ENCODE measurements around the gene TMEM54. TPM values are rescaled to one million over a fixed set of nuclear protein-coding genes. Genes with fewer than 3 reads are reported as not detected.

TMEM54 gene
- total and polyA plus RNA-seq, 2 donors (not counting 1 experiment from before 2014, with no cell fraction given), result 0.13 TPM; not detected in 1

DNA sequence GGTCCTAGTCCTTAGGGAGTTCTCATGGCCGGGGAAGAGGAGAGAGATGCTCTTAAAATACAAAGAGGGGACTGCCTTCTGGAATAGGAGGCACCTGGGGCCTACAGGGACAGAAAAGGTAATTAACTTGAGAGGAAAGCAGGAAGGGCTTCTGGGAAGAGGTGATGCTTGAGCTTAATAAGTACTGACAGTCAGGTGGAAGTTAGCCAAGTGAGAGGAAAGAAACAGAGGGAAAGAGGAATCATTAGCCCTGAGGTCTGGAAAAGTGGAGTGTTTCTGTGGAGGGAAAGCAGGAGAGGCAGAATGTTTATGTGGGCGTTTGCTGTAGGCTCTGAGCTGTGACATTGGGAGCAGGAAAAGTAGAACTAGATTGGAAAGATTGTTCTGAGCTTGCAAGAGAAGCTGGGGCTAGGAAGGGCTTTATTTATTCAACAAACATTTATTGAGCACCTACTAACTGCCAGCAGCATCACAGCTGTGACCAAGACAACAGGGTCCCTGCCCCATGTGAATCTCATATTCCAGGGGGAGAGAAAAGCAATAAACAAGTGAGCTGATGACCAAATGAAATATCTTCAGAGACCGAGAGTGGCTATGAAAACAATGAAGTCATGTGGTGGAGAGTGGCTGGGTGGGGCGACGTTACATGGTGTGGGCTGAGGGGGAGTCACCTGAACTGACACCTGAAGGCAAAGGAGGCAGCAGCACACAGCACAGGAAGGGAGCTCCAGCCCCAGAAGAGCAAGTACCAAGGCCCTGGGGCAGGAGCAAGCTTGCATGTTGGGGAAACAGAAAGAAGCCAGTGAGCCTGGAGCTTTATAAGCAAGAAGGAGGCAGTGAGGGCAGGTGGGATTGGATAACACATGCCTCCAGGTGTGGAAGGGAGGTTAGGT, 26.1 kb downstream of the TMEM54 start:
- Histone ChIP-seq H4K20me1 (ENCODE audit: control insufficient read depth, insufficient read depth, low read length, poor library complexity, severe bottlenecking) (peaks cover 3% of the 10 kb centered on the region), H3K4me1 (ENCODE audit: control insufficient read depth in 2 of 2, insufficient read depth in 2 of 2, low read length in 2 of 2) (peaks cover 23 to 37% of the 10 kb centered on the region in 2 donors), H3K4me2 (replicated peaks; ENCODE audit: low read depth, low read length, poor library complexity, severe bottlenecking) (no peak overlapping the region), H3K27ac (ENCODE audit: low read length in 2 of 2) (no peak overlapping the region), H2AFZ (ENCODE audit: insufficient read depth, low read depth, low read length, poor library complexity, severe bottlenecking) (no peak overlapping the region), H3K79me2 (ENCODE audit: control insufficient read depth, insufficient read depth, low read length) (no peaks in the 10 kb centered on the region), H3K9ac (ENCODE audit: low read length) (no peak overlapping the region), H3K9me3 (ENCODE audit: control extremely low read depth in 1 of 3, control insufficient read depth in 2 of 3, insufficient read depth in 1 of 3, low read length in 2 of 3) (no peaks in the 10 kb centered on the region), H3K36me3 (replicated peaks in 1 of 2; ENCODE audit: control extremely low read depth in 1 of 2, control insufficient read depth in 1 of 2, extremely low read depth in 1 of 2, insufficient read depth in 2 of 2, low read length in 1 of 2) (no peaks in the 10 kb centered on the region), H3K27me3 (replicated peaks in 1 of 4; ENCODE audit: control extremely low read depth in 1 of 4, control insufficient read depth in 3 of 4, insufficient read depth in 4 of 4, low read length in 3 of 4) (peaks cover 0 to 61% (median 19%) of the 10 kb centered on the region in 4 experiments), H3K4me3 (ENCODE audit: control extremely low read depth in 1 of 5, extremely low read depth in 1 of 5, insufficient read depth in 1 of 5, low read depth in 2 of 5, low read length in 4 of 5) (no peak overlapping the region)
- DNase-seq (peak; percentile 15), ATAC-seq (ENCODE audit: low read depth) (no peak)
- peaks cover 32% of the 10 kb centered on the region for H3K4me1 Mint-ChIP-seq
- ChIA-PET POLR2A (no interaction called here), CTCF (interaction anchor here (0.6 to 3.5 kb wide), 14 partner anchors 12 to 474 kb away, joined by 3 to 44 read pairs (median 4); partner anchors contain the start of gene HPCA)
- no peak overlapping the region for H3K4me3 Mint-ChIP-seq
- TF ChIP-seq, protein P1, sequence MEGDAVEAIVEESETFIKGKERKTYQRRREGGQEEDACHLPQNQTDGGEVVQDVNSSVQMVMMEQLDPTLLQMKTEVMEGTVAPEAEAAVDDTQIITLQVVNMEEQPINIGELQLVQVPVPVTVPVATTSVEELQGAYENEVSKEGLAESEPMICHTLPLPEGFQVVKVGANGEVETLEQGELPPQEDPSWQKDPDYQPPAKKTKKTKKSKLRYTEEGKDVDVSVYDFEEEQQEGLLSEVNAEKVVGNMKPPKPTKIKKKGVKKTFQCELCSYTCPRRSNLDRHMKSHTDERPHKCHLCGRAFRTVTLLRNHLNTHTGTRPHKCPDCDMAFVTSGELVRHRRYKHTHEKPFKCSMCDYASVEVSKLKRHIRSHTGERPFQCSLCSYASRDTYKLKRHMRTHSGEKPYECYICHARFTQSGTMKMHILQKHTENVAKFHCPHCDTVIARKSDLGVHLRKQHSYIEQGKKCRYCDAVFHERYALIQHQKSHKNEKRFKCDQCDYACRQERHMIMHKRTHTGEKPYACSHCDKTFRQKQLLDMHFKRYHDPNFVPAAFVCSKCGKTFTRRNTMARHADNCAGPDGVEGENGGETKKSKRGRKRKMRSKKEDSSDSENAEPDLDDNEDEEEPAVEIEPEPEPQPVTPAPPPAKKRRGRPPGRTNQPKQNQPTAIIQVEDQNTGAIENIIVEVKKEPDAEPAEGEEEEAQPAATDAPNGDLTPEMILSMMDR (IDR thresholded peaks at IDR 0.05), result no peak
- 82% methylated on average over 4 of the region's 5 CpGs for WGBS (ENCODE audit: insufficient coverage)
- intact Hi-C loops (cut with micrococcal nuclease), result loop anchor here (10.0 kb wide), 1 partner anchor 50 kb away; no protein-coding TSS in a partner anchor
- no peaks in the 10 kb centered on the region for H3K9me3 Mint-ChIP-seq (ENCODE audit: insufficient read depth)
- no peak overlapping the region for H3K27ac Mint-ChIP-seq
- H3K27me3 Mint-ChIP-seq, result peaks cover 39% of the 10 kb centered on the region

DNA sequence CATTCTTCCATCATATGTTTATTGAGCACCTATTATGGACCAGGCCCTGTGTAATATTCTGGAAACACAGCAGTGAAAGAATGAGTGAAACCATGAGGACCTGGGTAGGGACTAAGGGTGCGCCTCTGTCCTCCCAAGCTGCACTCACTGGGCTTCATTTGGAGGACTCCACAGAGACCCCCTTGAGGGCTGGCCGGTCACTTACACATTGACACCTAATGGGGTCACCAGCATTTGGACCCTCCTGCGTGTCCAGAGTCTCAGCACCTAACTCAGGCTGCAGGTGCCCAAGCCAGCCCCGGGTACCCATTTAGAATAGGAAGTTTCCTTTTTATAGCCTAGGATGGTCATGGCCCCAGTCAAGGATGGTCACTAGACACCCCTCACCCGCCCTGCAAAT, 27.7 kb downstream of the TMEM54 start:
- Mint-ChIP-seq H3K4me3 (no peak overlapping the region), H3K27ac (no peak overlapping the region), H3K27me3 (peaks cover 48% of the 10 kb centered on the region), H3K4me1 (peaks cover 41% of the 10 kb centered on the region), H3K9me3 (ENCODE audit: insufficient read depth) (no peaks in the 10 kb centered on the region)
- Histone ChIP-seq H3K36me3 (replicated peaks in 1 of 2; ENCODE audit: control extremely low read depth in 1 of 2, control insufficient read depth in 1 of 2, extremely low read depth in 1 of 2, insufficient read depth in 2 of 2, low read length in 1 of 2) (no peaks in the 10 kb centered on the region), H3K4me3 (ENCODE audit: control extremely low read depth in 1 of 5, extremely low read depth in 1 of 5, insufficient read depth in 1 of 5, low read depth in 2 of 5, low read length in 4 of 5) (no peak overlapping the region), H3K27ac (ENCODE audit: low read length in 2 of 2) (no peak overlapping the region), H3K9me3 (ENCODE audit: control extremely low read depth in 1 of 3, control insufficient read depth in 2 of 3, insufficient read depth in 1 of 3, low read length in 2 of 3) (peaks cover 0 to 3% (median 0%) of the 10 kb centered on the region in 3 donors), H2AFZ (ENCODE audit: insufficient read depth, low read depth, low read length, poor library complexity, severe bottlenecking) (no peak overlapping the region), H3K9ac (ENCODE audit: low read length) (no peak overlapping the region), H3K27me3 (replicated peaks in 1 of 4; ENCODE audit: control extremely low read depth in 1 of 4, control insufficient read depth in 3 of 4, insufficient read depth in 4 of 4, low read length in 3 of 4) (peaks cover 0 to 69% (median 22%) of the 10 kb centered on the region in 4 experiments), H4K20me1 (ENCODE audit: control insufficient read depth, insufficient read depth, low read length, poor library complexity, severe bottlenecking) (peaks cover 4% of the 10 kb centered on the region), H3K4me2 (replicated peaks; ENCODE audit: low read depth, low read length, poor library complexity, severe bottlenecking) (no peak overlapping the region), H3K79me2 (ENCODE audit: control insufficient read depth, insufficient read depth, low read length) (no peaks in the 10 kb centered on the region), H3K4me1 (ENCODE audit: control insufficient read depth in 2 of 2, insufficient read depth in 2 of 2, low read length in 2 of 2) (peaks cover 25 to 37% of the 10 kb centered on the region in 2 donors)
- intact Hi-C loops (cut with micrococcal nuclease), result loop anchor here (2.0 to 10.0 kb wide), 2 partner anchors 49 to 473 kb away; no protein-coding TSS in a partner anchor
- no peak for ATAC-seq (ENCODE audit: low read depth)
- WGBS (ENCODE audit: insufficient coverage), result 96% methylated on average over 3 of the region's 5 CpGs
- DNase-seq, result no peak
- POLR2A ChIA-PET, result no interaction called here
- no peak for TF ChIP-seq EZH2 (IDR thresholded peaks at IDR 0.05; ENCODE audit: borderline replicate concordance, insufficient read depth, low read depth, low read length, poor library complexity, severe bottlenecking)
- TF ChIP-seq, protein P1 (IDR thresholded peaks at IDR 0.05), result no peak
- CTCF ChIA-PET, result interaction anchor here (0.6 to 2.6 kb wide), 13 partner anchors 10 to 658 kb away, joined by 3 to 42 read pairs (median 3); partner anchors contain the start of gene YARS1
